A549 (cell line): Measurements from ENCODE around the gene GPR17. TPM values are rescaled to one million over a fixed set of nuclear protein-coding genes. Genes with fewer than 3 reads are reported as not detected.

ENCODE experiments used
- ATAC-seq, 2 experiments: fragments of 200-7000 bp in 1 of 2; fragments of >200 bp in 1 of 2; cut with Nextera tagmentation in 1 of 2; cut with Tn5 transposase in 1 of 2; 3 replicates each; pipeline versions ENCODE4 v1.8.0 to v1.9.1; 2018 to 2020; ENCODE audit warnings: mild to moderate bottlenecking in 1 of 2, moderate library complexity in 1 of 2
- CTCF ChIA-PET: fragments of 300-600 bp; sonication (Branson Sonifier 250); formaldehyde crosslinking; extraction: SDS; loops from one replicate; lab custom pipeline; 2021; ENCODE audit warnings: antibody characterized with exemption, inconsistent platforms; lab: Yijun Ruan, JAX
- POLR2A ChIA-PET: fragments of 350-600 bp; formaldehyde crosslinking; extraction: SDS; loops from one replicate; lab custom pipeline; 2021; ENCODE audit warnings: antibody characterized with exemption, inconsistent platforms; lab: Yijun Ruan, JAX
- DNase-seq, 2 experiments: peaks; one replicate each; pipeline versions ENCODE4 v3.0.0 to v3.0.0-alpha.2; 2011 to 2016; ENCODE audit warnings: low read depth in 1 of 2, low spot score in 1 of 2
- FAIRE-seq: peaks from 2 replicates; lab custom pipeline; 2011; peaks lifted over from hg19 to GRCh38; lab: Jason Lieb, UNC
- H3K27ac ChIP-seq, 2 experiments: fragments of >200 bp; sonication (Bioruptor Twin); formaldehyde crosslinking; 3 replicates each; pipeline ENCODE4 v1.5.1; 2016 to 2017
- H3K4me1 ChIP-seq: fragments of >200 bp; sonication (Bioruptor Twin); formaldehyde crosslinking; 3 replicates; pipeline ENCODE4 v1.6.1; 2016
- H3K4me2 ChIP-seq: fragments of >200 bp; sonication (Bioruptor Twin); formaldehyde crosslinking; 3 replicates; pipeline ENCODE4 v1.6.1; 2016
- H3K4me3 ChIP-seq: fragments of >200 bp; sonication (Bioruptor Twin); formaldehyde crosslinking; 3 replicates; pipeline ENCODE4 v1.5.1; 2016
- H3K9me3 ChIP-seq: fragments of >200 bp; sonication (Bioruptor Twin); formaldehyde crosslinking; 3 replicates; pipeline ENCODE4 v1.6.1; 2016
- BHLHE40 ChIP-seq: IDR thresholded peaks from 2 replicates; pipeline ENCODE4 v1.6.1; 2012; ENCODE audit warnings: low read depth, low read length, inconsistent platforms
- CHD2 ChIP-seq: fragments of 150-350 bp; IDR thresholded peaks from 2 replicates; pipeline ENCODE4 v1.6.1; 2014; ENCODE audit warnings: low read length; ENCODE audit not compliant: partially characterized antibody
- HEYL ChIP-seq: fragments of 250-450 bp; sonication (Bioruptor Pico); IDR thresholded peaks from 2 replicates; pipeline ENCODE4 v1.8.0; 2021; ENCODE audit warnings: mild to moderate bottlenecking, moderate library complexity
- HOXB13 ChIP-seq: fragments of 250-450 bp; sonication (Bioruptor Pico); IDR thresholded peaks from 2 replicates; pipeline ENCODE4 v1.5.0; 2020; ENCODE audit warnings: low read depth, mild to moderate bottlenecking, moderate library complexity
- NPAS2 ChIP-seq: fragments of 250-450 bp; sonication (Bioruptor Pico); IDR thresholded peaks from 2 replicates; pipeline ENCODE4 v1.8.0; 2022; ENCODE audit warnings: mild to moderate bottlenecking, moderate library complexity, borderline replicate concordance
- RAD21 ChIP-seq, 2 experiments: fragments of >200 bp in 1 of 2; sonication (Bioruptor Twin) in 1 of 2; formaldehyde crosslinking in 1 of 2; IDR thresholded peaks in 1 of 2; conservative IDR thresholded peaks in 1 of 2; 2 replicates in 1 of 2; 3 replicates in 1 of 2; pipeline ENCODE4 v1.6.1; 2012 to 2018; ENCODE audit warnings: inconsistent platforms in 1 of 2
- RCOR1 ChIP-seq: fragments of 150-350 bp; IDR thresholded peaks from 2 replicates; pipeline ENCODE4 v1.6.1; 2014; ENCODE audit warnings: antibody characterized with exemption, low read length, low read depth
- RFX5 ChIP-seq: fragments of 450-650 bp; IDR thresholded peaks from 2 replicates; pipeline ENCODE4 v1.7.1; 2014; ENCODE audit warnings: antibody characterized with exemption, mild to moderate bottlenecking, moderate library complexity
- RNF2 ChIP-seq: fragments of 200-600 bp; sonication (generic); IDR thresholded peaks from 2 replicates; pipeline ENCODE4 v1.6.1; 2016; ENCODE audit warnings: low read depth, mild to moderate bottlenecking, antibody characterized with exemption, moderate library complexity, borderline replicate concordance
- SREBF2 ChIP-seq: fragments of 450-650 bp; IDR thresholded peaks from 2 replicates; pipeline ENCODE4 v1.6.1; 2014; ENCODE audit warnings: mild to moderate bottlenecking, moderate library complexity
- TP53 ChIP-seq: fragments of 250-450 bp; sonication (Bioruptor Pico); IDR thresholded peaks from 2 replicates; pipeline ENCODE4 v1.5.0; 2021; ENCODE audit warnings: mild to moderate bottlenecking, moderate library complexity
- ZC3H11A ChIP-seq: fragments of 450-650 bp; IDR thresholded peaks from 2 replicates; pipeline ENCODE4 v1.6.1; 2014; ENCODE audit warnings: antibody characterized with exemption, mild to moderate bottlenecking
- WGBS: methylation state at CpG from one replicate; pipeline ENCODE4 v1.1.6; 2017; ENCODE audit errors: missing lambda C conversion rate; 5-methylcytosine and 5-hydroxymethylcytosine counted together
- polyA plus RNA-seq, 4 experiments: library from polyadenylated mRNA; depleted of rRNA in 3 of 4; stranded (reverse); fragments of >200 nt; fragmentation: RNase III in 1 of 4; extraction: RNeasy Plus Mini Kit Qiagen cat#74134 plus additional on column Dnase treatment in 1 of 4; gene quantifications; 2 replicates in 3 of 4; 3 replicates in 1 of 4; pipeline ENCODE4 v1.2.3, GENCODE V29; 2011 to 2017
- TF ChIP-seq, protein P1 (sequence below): fragments of >200 bp; sonication (Bioruptor Twin); formaldehyde crosslinking; IDR thresholded peaks from 3 replicates; pipeline ENCODE4 v1.6.1; 2016
- TF ChIP-seq, protein P2 (sequence below): IDR thresholded peaks from 2 replicates; pipeline ENCODE4 v1.6.1; 2012
- TF ChIP-seq, protein P3 (sequence below): fragments of >200 bp; sonication (Bioruptor Twin); formaldehyde crosslinking; IDR thresholded peaks from 3 replicates; pipeline ENCODE4 v1.5.1; 2016
- TF ChIP-seq, protein P4 (sequence below): fragments of 250-450 bp; sonication (Bioruptor Pico); IDR thresholded peaks from 2 replicates; pipeline ENCODE4 v1.5.0; 2021; ENCODE audit warnings: mild to moderate bottlenecking, moderate library complexity, borderline replicate concordance
- TF ChIP-seq, protein P5 (sequence below): IDR thresholded peaks from 2 replicates; pipeline ENCODE4 v1.6.1; 2012

The GPR17 gene
- polyA plus RNA-seq, 2 of the 4 experiments (the other 2 are of a cell fraction) = not detected

DNA sequence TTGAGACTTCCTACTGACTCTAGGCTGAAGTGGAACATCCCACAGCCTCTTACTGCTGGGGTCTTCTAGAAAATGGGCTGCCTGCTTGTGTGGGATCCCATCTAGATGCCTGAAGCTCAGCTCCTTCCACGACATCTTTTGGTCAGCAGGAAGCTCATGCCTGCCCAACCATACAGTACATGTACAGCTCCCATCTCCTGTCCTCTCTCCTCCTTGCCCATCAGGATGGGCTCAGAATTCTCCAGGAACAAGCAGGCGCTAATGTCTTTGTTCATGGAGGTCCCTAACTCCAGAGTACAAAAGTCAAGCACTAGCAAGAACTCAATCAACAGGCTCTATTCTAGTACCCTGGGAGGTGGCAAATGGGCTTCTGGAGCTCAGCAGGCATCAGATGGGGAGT lies 31.7 kb upstream of the GPR17 start (continued):
- no peak for TF ChIP-seq RAD21 (conservative IDR thresholded peaks at IDR 0.05 in 1 of 2, IDR thresholded peaks at IDR 0.05 in 1 of 2)
- TF ChIP-seq NPAS2 (CRISPR knock-in tag) = no peak
- TF ChIP-seq, protein P1, sequence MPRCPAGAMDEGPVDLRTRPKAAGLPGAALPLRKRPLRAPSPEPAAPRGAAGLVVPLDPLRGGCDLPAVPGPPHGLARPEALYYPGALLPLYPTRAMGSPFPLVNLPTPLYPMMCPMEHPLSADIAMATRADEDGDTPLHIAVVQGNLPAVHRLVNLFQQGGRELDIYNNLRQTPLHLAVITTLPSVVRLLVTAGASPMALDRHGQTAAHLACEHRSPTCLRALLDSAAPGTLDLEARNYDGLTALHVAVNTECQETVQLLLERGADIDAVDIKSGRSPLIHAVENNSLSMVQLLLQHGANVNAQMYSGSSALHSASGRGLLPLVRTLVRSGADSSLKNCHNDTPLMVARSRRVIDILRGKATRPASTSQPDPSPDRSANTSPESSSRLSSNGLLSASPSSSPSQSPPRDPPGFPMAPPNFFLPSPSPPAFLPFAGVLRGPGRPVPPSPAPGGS = no peak
- no peak for TF ChIP-seq TP53 (CRISPR knock-in tag)
- TF ChIP-seq, all 56 proteins: peak for 0

DNA sequence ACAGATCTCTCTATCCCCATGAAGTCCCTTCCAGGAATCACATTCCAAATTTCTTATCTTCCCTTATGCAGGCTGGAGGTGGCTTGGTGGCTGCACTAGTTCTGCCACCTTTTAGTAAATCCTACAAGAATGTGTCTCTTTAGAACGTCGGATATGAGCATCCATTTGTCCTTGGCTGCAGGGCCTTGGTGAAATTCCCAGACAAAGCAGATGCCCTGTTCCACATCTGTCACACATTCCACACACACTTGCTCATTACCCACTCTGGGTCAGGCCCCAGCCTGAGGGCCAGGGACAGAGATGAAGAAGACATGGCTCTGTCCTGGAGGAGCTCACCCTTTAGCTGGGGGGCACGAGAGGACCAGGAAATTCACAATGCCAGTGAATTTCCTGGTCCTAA lies 31.2 kb upstream of the GPR17 start:
- no peak for FAIRE-seq
- Histone ChIP-seq H3K4me1 (no peaks in the 10 kb centered on the region), H3K9me3 (peaks cover 33% of the 10 kb centered on the region), H3K27ac (no peak overlapping the region), H3K4me2 (no peak overlapping the region), H3K4me3 (no peak overlapping the region)
- TF ChIP-seq RCOR1 (no peak), RNF2 (no peak), HOXB13 (CRISPR knock-in tag) (no peak), CHD2 (no peak), RAD21 (conservative IDR thresholded peaks at IDR 0.05 in 1 of 2, IDR thresholded peaks at IDR 0.05 in 1 of 2) (no peak), RFX5 (no peak), HEYL (no peak), SREBF2 (no peak), ZC3H11A (no peak)
- TF ChIP-seq, protein P2, sequence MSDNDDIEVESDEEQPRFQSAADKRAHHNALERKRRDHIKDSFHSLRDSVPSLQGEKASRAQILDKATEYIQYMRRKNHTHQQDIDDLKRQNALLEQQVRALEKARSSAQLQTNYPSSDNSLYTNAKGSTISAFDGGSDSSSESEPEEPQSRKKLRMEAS = no peak
- TF ChIP-seq, protein P3, sequence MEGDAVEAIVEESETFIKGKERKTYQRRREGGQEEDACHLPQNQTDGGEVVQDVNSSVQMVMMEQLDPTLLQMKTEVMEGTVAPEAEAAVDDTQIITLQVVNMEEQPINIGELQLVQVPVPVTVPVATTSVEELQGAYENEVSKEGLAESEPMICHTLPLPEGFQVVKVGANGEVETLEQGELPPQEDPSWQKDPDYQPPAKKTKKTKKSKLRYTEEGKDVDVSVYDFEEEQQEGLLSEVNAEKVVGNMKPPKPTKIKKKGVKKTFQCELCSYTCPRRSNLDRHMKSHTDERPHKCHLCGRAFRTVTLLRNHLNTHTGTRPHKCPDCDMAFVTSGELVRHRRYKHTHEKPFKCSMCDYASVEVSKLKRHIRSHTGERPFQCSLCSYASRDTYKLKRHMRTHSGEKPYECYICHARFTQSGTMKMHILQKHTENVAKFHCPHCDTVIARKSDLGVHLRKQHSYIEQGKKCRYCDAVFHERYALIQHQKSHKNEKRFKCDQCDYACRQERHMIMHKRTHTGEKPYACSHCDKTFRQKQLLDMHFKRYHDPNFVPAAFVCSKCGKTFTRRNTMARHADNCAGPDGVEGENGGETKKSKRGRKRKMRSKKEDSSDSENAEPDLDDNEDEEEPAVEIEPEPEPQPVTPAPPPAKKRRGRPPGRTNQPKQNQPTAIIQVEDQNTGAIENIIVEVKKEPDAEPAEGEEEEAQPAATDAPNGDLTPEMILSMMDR = no peak
- TF ChIP-seq, protein P4, sequence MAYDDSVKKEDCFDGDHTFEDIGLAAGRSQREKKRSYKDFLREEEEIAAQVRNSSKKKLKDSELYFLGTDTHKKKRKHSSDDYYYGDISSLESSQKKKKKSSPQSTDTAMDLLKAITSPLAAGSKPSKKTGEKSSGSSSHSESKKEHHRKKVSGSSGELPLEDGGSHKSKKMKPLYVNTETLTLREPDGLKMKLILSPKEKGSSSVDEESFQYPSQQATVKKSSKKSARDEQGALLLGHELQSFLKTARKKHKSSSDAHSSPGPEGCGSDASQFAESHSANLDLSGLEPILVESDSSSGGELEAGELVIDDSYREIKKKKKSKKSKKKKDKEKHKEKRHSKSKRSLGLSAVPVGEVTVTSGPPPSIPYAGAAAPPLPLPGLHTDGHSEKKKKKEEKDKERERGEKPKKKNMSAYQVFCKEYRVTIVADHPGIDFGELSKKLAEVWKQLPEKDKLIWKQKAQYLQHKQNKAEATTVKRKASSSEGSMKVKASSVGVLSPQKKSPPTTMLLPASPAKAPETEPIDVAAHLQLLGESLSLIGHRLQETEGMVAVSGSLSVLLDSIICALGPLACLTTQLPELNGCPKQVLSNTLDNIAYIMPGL = no peak
- no peak for DNase-seq
- ChIA-PET POLR2A (no interaction called here), CTCF (interaction anchor here (1.0 to 1.3 kb wide), 3 partner anchors 10 to 35 kb away, joined by 3 to 7 read pairs (median 3); no protein-coding TSS in a partner anchor)
- ATAC-seq = no peak
- WGBS = 9% methylated on average over 2 of the region's 3 CpGs

DNA sequence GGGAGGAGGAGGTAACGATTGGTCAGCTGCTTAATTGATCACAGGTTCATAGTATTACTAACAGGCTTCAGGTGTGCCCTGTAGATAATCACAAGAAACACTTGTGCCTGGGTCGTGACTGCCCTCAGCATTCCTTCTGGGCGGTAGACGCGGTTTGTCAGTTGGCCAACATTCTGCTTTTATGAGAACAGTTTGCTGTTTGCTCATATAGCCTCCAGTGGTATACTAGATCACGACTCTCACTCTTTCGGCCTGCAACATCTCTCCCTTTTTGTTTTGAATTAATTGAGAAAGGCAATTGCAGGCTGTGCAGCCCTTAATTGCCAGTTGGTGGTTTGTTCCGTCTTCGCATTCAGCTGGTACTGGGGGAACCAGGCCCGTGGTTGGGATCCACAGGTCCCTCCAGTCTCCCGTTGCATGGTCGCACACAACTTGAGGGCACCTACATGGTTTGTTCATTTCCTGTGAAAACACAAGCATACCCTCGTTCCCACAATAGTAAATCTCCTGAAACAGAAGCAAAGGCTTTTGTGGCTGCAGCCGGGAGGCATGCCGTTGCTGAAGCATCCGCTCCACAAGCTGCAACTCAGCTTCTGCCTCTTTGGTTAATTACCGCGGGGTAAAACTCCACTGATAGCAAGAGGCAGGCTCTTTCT lies 30.3 kb upstream of the GPR17 start:
- POLR2A ChIA-PET = no interaction called here
- peaks cover 33% of the 10 kb centered on the region for H3K9me3 ChIP-seq
- H3K4me3 ChIP-seq = no peak overlapping the region
- H3K27ac ChIP-seq = no peak overlapping the region
- ATAC-seq = no peak
- no peak for DNase-seq
- CTCF ChIA-PET = interaction anchor here (1.0 to 1.8 kb wide), 3 partner anchors 11 to 25 kb away, joined by 3 to 5 read pairs (median 3); no protein-coding TSS in a partner anchor
- TF ChIP-seq, protein P2 = no peak
- TF ChIP-seq, protein P5, sequence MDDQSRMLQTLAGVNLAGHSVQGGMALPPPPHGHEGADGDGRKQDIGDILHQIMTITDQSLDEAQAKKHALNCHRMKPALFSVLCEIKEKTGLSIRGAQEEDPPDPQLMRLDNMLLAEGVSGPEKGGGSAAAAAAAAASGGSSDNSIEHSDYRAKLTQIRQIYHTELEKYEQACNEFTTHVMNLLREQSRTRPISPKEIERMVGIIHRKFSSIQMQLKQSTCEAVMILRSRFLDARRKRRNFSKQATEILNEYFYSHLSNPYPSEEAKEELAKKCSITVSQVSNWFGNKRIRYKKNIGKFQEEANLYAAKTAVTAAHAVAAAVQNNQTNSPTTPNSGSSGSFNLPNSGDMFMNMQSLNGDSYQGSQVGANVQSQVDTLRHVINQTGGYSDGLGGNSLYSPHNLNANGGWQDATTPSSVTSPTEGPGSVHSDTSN = no peak
- TF ChIP-seq BHLHE40 = no peak
- FAIRE-seq = no peak
- no peak overlapping the region for H3K4me2 ChIP-seq
- no peaks in the 10 kb centered on the region for H3K4me1 ChIP-seq
- 71% methylated on average over 18 of the region's 18 CpGs for WGBS
